CD4-positive, alpha-beta T cell (primary cell): ENCODE data around the gene FNBP1. TPM values are rescaled to one million over a fixed set of nuclear protein-coding genes. Genes with fewer than 3 reads are reported as not detected.
"Not testable (repeated sequence)": the region's sequence is repeated elsewhere in the genome, so short reads cannot be mapped to it uniquely, and the experiment has no call there.

ENCODE experiments used
- ATAC-seq: fragments of 200-7000 bp; cut with Tn5 transposase; one replicate; pipeline ENCODE4 v1.10.0; 2022; ENCODE audit warnings: mild to moderate bottlenecking; ENCODE audit not compliant: poor library complexity
- CTCF ChIA-PET: fragments of 350-600 bp; sonication (Branson Sonifier 250); formaldehyde crosslinking; loops from one replicate; lab custom pipeline; 2021; ENCODE audit warnings: antibody characterized with exemption, inconsistent platforms; lab: Charles Lee
- POLR2A ChIA-PET: fragments of 350-600 bp; sonication (Branson Sonifier 250); formaldehyde crosslinking; loops from one replicate; lab custom pipeline; 2021; ENCODE audit warnings: antibody characterized with exemption, inconsistent platforms; lab: Charles Lee
- DNase-seq, 14 experiments: peaks; one replicate each; pipeline ENCODE4 v3.0.0-alpha.2; 2013 to 2020; ENCODE audit warnings: mixed read lengths in 2 of 14
- H3K27ac ChIP-seq, 2 donors: one replicate each; pipeline versions ENCODE4 v1.5.1 to v1.7.0; 2013; ENCODE audit warnings: low read length in 2 of 2, low read depth in 1 of 2, mild to moderate bottlenecking in 1 of 2
- H3K27me3 ChIP-seq, 2 experiments: 1 replicate in 1 of 2; 2 replicates in 1 of 2; pipeline versions ENCODE4 v1.6.1 to v1.7.0; 2013; ENCODE audit warnings: low read length in 2 of 2, control low read depth in 1 of 2, mild to moderate bottlenecking in 1 of 2, moderate library complexity in 1 of 2; ENCODE audit not compliant: insufficient read depth in 2 of 2, control insufficient read depth in 1 of 2
- H3K36me3 ChIP-seq: one replicate; pipeline ENCODE4 v1.6.1; 2013; ENCODE audit warnings: low read length, control low read depth; ENCODE audit not compliant: insufficient read depth
- H3K4me1 ChIP-seq: one replicate; pipeline ENCODE4 v1.6.1; 2013; ENCODE audit warnings: low read length, control low read depth; ENCODE audit not compliant: insufficient read depth
- H3K4me3 ChIP-seq: one replicate; pipeline ENCODE4 v1.5.1; 2013; ENCODE audit warnings: mild to moderate bottlenecking, low read length, moderate library complexity
- H3K9me3 ChIP-seq, 2 experiments: 1 replicate in 1 of 2; 2 replicates in 1 of 2; pipeline versions ENCODE4 v1.6.1 to v1.7.0; 2013; ENCODE audit warnings: low read length in 2 of 2, mild to moderate bottlenecking in 2 of 2, control low read depth in 1 of 2, moderate library complexity in 1 of 2; ENCODE audit not compliant: control insufficient read depth in 1 of 2, insufficient read depth in 1 of 2
- H3K27ac Mint-ChIP-seq: one replicate; pipeline ENCODE4 v1.8.0; 2020; ENCODE audit warnings: mixed read lengths
- H3K27me3 Mint-ChIP-seq: one replicate; pipeline ENCODE4 v1.8.0; 2021; ENCODE audit warnings: mixed read lengths
- H3K36me3 Mint-ChIP-seq: one replicate; pipeline ENCODE4 v1.8.0; 2021; ENCODE audit warnings: low read depth, mixed read lengths
- H3K4me1 Mint-ChIP-seq: one replicate; pipeline ENCODE4 v1.8.0; 2021; ENCODE audit warnings: low read depth, mixed read lengths
- H3K4me3 Mint-ChIP-seq: one replicate; pipeline ENCODE4 v1.8.0; 2020; ENCODE audit warnings: mild to moderate bottlenecking, mixed read lengths
- H3K9me3 Mint-ChIP-seq: one replicate; pipeline ENCODE4 v1.8.0; 2020; ENCODE audit warnings: mixed read lengths
- intact Hi-C, 2 experiments: fragments of 100-400 bp; cut with DNase I in 1 of 2; cut with micrococcal nuclease in 1 of 2; formaldehyde crosslinking; loops; one replicate each; pipeline versions ENCODE4 v1.15.1 to v1.9.0; 2023 to 2025; cut with DNase I, micrococcal nuclease
- total RNA-seq, 174 experiments: library from RNA in 2 of 174; stranded (reverse) in 2 of 174; gene quantifications; one replicate each; pipeline ENCODE4 v1.2.3 and lab custom pipeline; 2021 to 2026
- TF ChIP-seq, protein P1 (sequence below): fragments of 200-600 bp; IDR thresholded peaks from one replicate; pipeline ENCODE4 v1.8.0; 2022; ENCODE audit warnings: antibody characterized with exemption, mild to moderate bottlenecking

FNBP1 gene
- total RNA-seq, 2 experiments from 2014 or later = 166 to 181 TPM

DNA sequence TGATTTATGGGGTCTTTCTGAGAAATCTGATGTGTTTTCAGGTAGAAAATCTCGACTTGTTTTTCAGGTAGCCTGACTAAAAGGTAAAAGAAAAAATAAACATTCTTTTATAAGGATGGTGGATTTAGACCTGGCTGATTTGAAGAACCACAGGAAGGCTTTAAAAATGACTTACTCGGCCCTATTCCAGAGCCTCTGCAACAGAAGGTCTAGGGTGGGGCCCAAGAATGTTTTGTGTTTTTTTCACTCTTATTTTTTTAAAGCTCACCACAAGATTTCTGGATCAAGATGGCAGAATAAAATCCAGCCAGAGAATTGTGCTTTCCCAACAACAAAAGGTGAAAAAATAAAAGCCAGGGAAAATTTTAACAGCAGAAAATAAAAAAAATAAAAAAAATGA, 59.1 kb downstream of the FNBP1 start:
- Histone ChIP-seq H3K4me1 (peaks cover 50% of the 10 kb centered on the region), H3K9me3 (no peaks in the 10 kb centered on the region), H3K27ac (peak overlapping the region in 1 of 2 donors; percentile 40), H3K36me3 (peaks cover 30% of the 10 kb centered on the region), H3K27me3 (no peaks in the 10 kb centered on the region), H3K4me3 (no peak overlapping the region)
- peaks cover 56% of the 10 kb centered on the region for H3K4me1 Mint-ChIP-seq
- H3K9me3 Mint-ChIP-seq = no peaks in the 10 kb centered on the region
- peak overlapping the region; percentile 65 for H3K27ac Mint-ChIP-seq
- TF ChIP-seq, protein P1, sequence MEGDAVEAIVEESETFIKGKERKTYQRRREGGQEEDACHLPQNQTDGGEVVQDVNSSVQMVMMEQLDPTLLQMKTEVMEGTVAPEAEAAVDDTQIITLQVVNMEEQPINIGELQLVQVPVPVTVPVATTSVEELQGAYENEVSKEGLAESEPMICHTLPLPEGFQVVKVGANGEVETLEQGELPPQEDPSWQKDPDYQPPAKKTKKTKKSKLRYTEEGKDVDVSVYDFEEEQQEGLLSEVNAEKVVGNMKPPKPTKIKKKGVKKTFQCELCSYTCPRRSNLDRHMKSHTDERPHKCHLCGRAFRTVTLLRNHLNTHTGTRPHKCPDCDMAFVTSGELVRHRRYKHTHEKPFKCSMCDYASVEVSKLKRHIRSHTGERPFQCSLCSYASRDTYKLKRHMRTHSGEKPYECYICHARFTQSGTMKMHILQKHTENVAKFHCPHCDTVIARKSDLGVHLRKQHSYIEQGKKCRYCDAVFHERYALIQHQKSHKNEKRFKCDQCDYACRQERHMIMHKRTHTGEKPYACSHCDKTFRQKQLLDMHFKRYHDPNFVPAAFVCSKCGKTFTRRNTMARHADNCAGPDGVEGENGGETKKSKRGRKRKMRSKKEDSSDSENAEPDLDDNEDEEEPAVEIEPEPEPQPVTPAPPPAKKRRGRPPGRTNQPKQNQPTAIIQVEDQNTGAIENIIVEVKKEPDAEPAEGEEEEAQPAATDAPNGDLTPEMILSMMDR = no peak
- H3K4me3 Mint-ChIP-seq = no peak overlapping the region
- peaks cover 52% of the 10 kb centered on the region for H3K36me3 Mint-ChIP-seq
- ChIA-PET POLR2A (no interaction called here), CTCF (interaction anchor here (1.4 kb wide), 1 partner anchor 45 kb away, joined by 4 read pairs; no protein-coding TSS in a partner anchor)
- H3K27me3 Mint-ChIP-seq = no peaks in the 10 kb centered on the region
- no peak for ATAC-seq
- intact Hi-C loops = loop anchor here in 1 of 2 experiments (2.0 kb wide), 1 partner anchor 17 kb away; no protein-coding TSS in a partner anchor
- no peak for DNase-seq

DNA sequence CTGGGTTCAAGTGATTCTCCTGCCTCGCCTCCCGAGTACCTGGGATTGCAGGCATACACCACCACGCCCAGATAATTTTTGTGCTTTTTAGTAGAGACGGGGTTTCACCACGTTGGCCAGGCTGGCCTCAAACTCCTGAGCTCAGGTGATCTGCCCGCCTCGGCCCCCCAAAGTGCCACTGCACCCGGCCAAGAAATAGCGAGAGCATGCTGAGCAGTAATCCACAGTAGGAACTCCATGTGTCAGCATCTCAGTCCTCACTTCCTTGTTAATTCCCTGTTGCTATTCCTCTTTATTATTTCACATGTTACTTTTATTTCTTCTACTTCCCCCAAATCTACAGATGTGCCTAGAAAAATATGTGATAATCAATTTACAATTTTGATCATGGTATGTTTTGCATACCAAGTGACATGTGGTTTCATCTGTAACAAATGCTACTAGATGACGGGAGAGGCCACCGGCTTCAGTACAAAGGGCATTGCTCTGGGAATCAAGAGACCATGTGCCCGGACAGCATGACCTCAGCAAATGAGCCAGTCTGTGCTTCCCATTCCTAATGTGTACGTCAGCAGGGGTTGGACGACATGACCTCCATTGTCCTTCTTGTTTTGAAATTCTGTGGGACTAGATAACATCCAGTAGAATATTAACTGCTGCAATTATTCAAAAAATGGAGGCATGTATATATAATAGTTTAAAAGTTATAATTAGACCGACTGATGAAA, 61.6 kb downstream of the FNBP1 start:
- DNase-seq = no peak
- H3K27me3 ChIP-seq = no peaks in the 10 kb centered on the region
- intact Hi-C loops = no loop called here
- H3K27ac ChIP-seq = no peak overlapping the region
- H3K36me3 Mint-ChIP-seq = peaks cover 68% of the 10 kb centered on the region
- H3K9me3 ChIP-seq = no peaks in the 10 kb centered on the region
- peaks cover 48% of the 10 kb centered on the region for H3K4me1 Mint-ChIP-seq
- H3K36me3 ChIP-seq = peaks cover 54% of the 10 kb centered on the region
- H3K9me3 Mint-ChIP-seq = no peaks in the 10 kb centered on the region
- ChIA-PET POLR2A (no interaction called here), CTCF (no interaction called here)
- TF ChIP-seq, protein P1 = no peak
- H3K4me1 ChIP-seq = peaks cover 31% of the 10 kb centered on the region
- no peak overlapping the region for H3K4me3 Mint-ChIP-seq
- peak overlapping the region; percentile 1 for H3K27ac Mint-ChIP-seq
- no peak overlapping the region for H3K4me3 ChIP-seq
- ATAC-seq = no peak
- no peaks in the 10 kb centered on the region for H3K27me3 Mint-ChIP-seq

DNA sequence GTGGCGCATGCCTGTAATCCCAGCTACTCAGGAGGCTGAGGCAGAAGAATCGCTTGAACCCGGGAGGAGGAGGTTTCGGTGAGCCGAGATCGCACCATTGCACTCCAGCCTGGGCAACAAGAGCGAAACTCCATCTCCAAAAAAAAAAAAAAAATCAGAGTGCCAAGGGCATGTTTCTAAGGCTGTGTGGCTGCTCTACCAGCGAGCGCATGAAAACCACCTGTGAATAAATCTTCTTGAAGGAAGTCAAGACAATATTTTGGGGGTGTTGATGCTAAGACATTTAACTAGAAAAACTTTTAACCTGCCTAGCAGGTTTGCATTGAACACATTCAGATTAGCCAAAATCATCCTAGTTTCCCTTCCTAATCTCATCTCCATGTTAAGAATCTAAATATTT, 62.8 kb downstream of the FNBP1 start:
- POLR2A ChIA-PET, H3K4me3 ChIP-seq, ATAC-seq, intact Hi-C loops, H3K9me3 Mint-ChIP-seq, H3K27me3 Mint-ChIP-seq, H3K27ac ChIP-seq, H3K9me3 ChIP-seq, DNase-seq, H3K4me3 Mint-ChIP-seq, H3K27me3 ChIP-seq, CTCF ChIA-PET: not testable (repeated sequence)
- H3K4me1 ChIP-seq = peaks cover 26% of the 10 kb centered on the region
- H3K36me3 ChIP-seq = peaks cover 60% of the 10 kb centered on the region
- peaks cover 67% of the 10 kb centered on the region for H3K36me3 Mint-ChIP-seq
- H3K27ac Mint-ChIP-seq = peak overlapping the region; percentile 1
- peaks cover 46% of the 10 kb centered on the region for H3K4me1 Mint-ChIP-seq
